Neural crest cell (in vitro differentiated cells): Measurements from ENCODE around the gene OR2T5. TPM values are rescaled to one million over a fixed set of nuclear protein-coding genes. Genes with fewer than 3 reads are reported as not detected.
"Not testable (repeated sequence)": the region's sequence is repeated elsewhere in the genome, so short reads cannot be mapped to it uniquely, and the experiment has no call there.

Experiments
- DNase-seq: peaks from one replicate; pipeline ENCODE4 v3.0.0; 2021; ENCODE audit warnings: low read depth, mixed read lengths, low spot score
- H3K27ac Mint-ChIP-seq: one replicate; pipeline ENCODE4 v1.8.0; 2021; ENCODE audit warnings: mild to moderate bottlenecking, mixed read lengths; ENCODE audit not compliant: unreplicated experiment
- H3K27me3 Mint-ChIP-seq: 2 replicates; pipeline ENCODE4 v1.8.0; 2021; ENCODE audit warnings: low read depth, mild to moderate bottlenecking, mixed read lengths
- H3K36me3 Mint-ChIP-seq: 2 replicates; pipeline ENCODE4 v1.8.0; 2021; ENCODE audit warnings: low read depth, mild to moderate bottlenecking, mixed read lengths
- H3K4me1 Mint-ChIP-seq: 2 replicates; pipeline ENCODE4 v1.8.0; 2021; ENCODE audit warnings: mixed read lengths
- H3K4me3 Mint-ChIP-seq: one replicate; pipeline ENCODE4 v1.8.0; 2021; ENCODE audit warnings: mild to moderate bottlenecking, mixed read lengths
- H3K9me3 Mint-ChIP-seq: 2 replicates; pipeline ENCODE4 v1.8.0; 2021; ENCODE audit warnings: mixed read lengths
- total RNA-seq: library from RNA; stranded (reverse); gene quantifications from 2 replicates; pipeline ENCODE4 v1.2.1, GENCODE V29; 2021
- TF ChIP-seq, protein P1 (sequence below): fragments of 200-600 bp; sonication (generic); conservative IDR thresholded peaks from 2 replicates; pipeline ENCODE4 v1.5.0; 2021; ENCODE audit warnings: antibody characterized with exemption, mild to moderate bottlenecking

Gene OR2T5
- total RNA-seq, 1 donor from 2014 or later, result not detected

DNA sequence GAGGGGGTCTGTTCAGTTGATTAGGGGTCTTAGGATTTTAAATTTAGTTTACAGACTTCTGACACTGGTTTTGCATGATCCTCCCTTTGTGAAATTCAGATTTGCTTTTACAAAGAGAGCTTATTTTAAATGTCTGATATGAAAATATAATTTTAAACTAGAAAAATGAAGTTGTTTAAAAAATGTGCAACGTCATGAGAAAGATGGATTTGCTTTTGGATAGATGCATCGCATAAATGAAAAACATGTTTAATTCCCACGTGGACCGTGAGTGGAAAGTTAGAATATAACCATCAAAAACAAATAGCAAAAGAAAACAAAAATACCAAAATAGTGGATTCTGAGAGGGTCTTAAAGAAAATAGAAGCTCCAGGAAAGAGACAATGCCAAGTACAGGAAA lies 17.2 kb upstream of the OR2T5 start:
- Mint-ChIP-seq H3K9me3 (peaks cover 12% of the 10 kb centered on the region), H3K4me3 (no peak overlapping the region), H3K27me3 (no peaks in the 10 kb centered on the region), H3K36me3 (peaks cover 2% of the 10 kb centered on the region), H3K4me1 (no peaks in the 10 kb centered on the region), H3K27ac (no peak overlapping the region)
- TF ChIP-seq, protein P1, sequence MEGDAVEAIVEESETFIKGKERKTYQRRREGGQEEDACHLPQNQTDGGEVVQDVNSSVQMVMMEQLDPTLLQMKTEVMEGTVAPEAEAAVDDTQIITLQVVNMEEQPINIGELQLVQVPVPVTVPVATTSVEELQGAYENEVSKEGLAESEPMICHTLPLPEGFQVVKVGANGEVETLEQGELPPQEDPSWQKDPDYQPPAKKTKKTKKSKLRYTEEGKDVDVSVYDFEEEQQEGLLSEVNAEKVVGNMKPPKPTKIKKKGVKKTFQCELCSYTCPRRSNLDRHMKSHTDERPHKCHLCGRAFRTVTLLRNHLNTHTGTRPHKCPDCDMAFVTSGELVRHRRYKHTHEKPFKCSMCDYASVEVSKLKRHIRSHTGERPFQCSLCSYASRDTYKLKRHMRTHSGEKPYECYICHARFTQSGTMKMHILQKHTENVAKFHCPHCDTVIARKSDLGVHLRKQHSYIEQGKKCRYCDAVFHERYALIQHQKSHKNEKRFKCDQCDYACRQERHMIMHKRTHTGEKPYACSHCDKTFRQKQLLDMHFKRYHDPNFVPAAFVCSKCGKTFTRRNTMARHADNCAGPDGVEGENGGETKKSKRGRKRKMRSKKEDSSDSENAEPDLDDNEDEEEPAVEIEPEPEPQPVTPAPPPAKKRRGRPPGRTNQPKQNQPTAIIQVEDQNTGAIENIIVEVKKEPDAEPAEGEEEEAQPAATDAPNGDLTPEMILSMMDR, result no peak
- no peak for DNase-seq

DNA sequence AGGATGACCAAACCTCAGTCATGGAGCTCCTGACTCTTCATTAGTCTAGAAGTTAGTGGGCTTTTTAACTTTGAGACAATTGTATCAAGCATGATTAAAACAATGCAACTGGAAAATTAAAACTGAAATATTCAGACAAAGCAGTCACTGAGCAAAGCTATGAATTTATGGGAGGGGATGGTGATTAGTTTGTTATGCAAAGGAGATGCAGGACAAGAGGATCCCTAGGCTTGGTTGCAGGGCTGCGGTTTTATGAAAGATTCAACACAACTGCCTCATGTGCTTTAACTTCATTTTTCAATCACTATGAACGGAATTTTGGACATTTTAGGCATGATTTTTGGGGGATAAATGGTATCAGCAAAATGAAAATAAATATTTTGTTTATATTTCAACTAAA lies 16.3 kb upstream of the OR2T5 start:
- H3K4me1 Mint-ChIP-seq, H3K9me3 Mint-ChIP-seq, H3K4me3 Mint-ChIP-seq, H3K27ac Mint-ChIP-seq, H3K27me3 Mint-ChIP-seq, H3K36me3 Mint-ChIP-seq, DNase-seq: not testable (repeated sequence)

DNA sequence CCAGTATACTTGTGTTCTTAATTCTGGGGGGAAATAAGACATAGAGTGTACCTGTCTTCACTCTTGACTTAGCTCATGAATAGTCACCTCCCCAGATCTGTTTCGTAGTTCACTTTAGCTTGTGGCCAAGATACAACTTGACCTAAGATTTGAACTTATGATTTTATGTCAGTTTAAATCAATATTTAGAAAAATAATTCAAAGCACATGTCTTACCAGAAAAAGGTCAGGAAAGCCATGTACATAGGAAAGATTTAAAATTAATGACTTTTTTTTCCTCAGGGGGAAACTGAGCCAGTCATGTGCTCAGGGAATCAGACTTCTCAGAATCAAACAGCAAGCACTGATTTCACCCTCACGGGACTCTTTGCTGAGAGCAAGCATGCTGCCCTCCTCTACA lies 15.3 kb upstream of the OR2T5 start, which contains the start of gene OR2T3:
TSS of gene OR2T3 (plus strand) at position 301 of the 400 bp plus-strand sequence. CDS start at position 301, 0 bp downstream.
- not testable (repeated sequence) for H3K36me3 Mint-ChIP-seq, H3K27me3 Mint-ChIP-seq, H3K9me3 Mint-ChIP-seq, H3K4me3 Mint-ChIP-seq, H3K27ac Mint-ChIP-seq, DNase-seq, H3K4me1 Mint-ChIP-seq

DNA sequence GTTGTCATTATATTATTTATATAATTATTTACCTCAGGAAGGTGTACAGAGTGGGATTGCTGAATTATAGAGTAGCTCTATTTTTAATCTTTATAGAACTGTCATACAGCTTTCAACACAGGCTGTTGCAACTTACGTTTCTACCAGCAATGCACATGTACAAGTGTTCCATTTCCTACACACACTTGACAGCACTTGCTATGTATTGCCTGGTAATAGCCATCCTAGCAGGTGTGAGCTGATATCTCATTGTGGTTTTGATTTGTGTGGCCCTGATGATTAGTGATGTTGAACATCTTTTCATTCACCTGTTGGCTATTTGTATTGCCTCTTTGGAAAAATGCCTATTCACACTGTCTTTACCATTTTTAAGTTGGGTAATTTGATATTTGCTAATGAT lies 12.7 kb upstream of the OR2T5 start:
- not testable (repeated sequence) for H3K36me3 Mint-ChIP-seq, H3K27ac Mint-ChIP-seq, H3K9me3 Mint-ChIP-seq, DNase-seq, H3K4me3 Mint-ChIP-seq, H3K27me3 Mint-ChIP-seq, H3K4me1 Mint-ChIP-seq

DNA sequence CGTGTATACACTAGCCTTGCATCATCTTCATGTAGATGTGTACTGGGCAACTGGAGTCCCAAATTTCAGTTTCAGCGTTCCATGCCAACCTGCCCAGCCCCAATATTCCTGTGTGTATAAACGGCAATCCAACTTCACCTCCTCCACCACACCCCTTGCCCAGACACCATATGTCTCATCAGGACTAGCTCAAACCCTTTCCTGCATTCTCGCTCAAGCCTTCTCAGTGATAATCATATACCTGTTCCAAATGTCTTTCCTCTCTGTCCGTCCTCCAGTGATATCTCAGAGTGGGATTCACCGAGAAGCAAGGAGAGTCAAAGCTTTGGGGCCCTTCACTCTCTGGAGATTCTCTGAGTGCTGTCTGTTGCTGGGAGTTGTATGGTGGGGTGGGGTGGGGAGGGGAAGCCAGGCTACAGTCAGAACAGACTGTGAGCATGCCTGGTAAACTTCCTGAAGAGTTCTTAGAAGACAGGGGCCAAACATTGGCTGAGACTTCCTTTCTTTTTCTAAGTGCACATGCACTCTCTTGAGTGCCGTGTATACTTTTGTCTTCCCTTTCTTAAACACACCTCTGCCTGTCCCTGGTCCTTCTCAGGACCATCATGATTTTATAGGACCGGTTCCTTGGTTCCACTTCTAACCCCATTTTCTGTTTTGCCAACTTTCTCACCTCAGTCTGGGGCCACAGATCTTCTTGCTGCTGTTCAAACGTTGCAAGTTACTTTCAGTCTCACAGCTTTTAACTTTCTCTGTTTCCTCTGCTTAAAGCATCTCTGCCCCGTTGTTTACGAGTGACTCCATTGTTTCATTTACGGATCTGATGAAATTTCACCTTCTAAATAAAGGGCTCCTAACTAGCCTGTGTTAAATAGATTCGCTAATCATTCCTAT lies 6.5 kb upstream of the OR2T5 start:
- H3K27me3 Mint-ChIP-seq, H3K36me3 Mint-ChIP-seq, H3K9me3 Mint-ChIP-seq, H3K27ac Mint-ChIP-seq, DNase-seq, H3K4me3 Mint-ChIP-seq, H3K4me1 Mint-ChIP-seq: not testable (repeated sequence)

DNA sequence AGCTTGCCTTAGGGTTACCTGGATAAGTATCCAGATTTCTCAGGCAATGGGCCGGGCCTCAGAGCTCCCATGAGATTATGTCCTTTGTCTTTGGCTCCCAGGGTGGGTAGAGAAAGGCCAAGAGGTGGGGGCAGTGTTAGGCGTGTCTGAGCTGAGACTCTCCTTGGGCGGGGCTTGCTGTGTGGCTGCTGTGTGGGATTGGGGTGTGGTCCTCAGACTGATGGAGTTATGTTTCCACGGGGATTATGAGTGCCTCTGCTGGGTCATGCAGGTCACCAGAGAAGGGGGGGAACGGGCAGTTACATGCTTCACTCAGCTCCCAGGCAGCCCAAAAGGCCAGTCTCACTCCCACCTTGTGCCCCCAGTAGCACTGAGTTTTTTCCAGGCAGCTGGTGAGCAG lies 8.3 kb downstream of the OR2T5 start:
- H3K9me3 Mint-ChIP-seq, H3K4me1 Mint-ChIP-seq, DNase-seq, H3K4me3 Mint-ChIP-seq, H3K27me3 Mint-ChIP-seq, H3K36me3 Mint-ChIP-seq, H3K27ac Mint-ChIP-seq: not testable (repeated sequence)

DNA sequence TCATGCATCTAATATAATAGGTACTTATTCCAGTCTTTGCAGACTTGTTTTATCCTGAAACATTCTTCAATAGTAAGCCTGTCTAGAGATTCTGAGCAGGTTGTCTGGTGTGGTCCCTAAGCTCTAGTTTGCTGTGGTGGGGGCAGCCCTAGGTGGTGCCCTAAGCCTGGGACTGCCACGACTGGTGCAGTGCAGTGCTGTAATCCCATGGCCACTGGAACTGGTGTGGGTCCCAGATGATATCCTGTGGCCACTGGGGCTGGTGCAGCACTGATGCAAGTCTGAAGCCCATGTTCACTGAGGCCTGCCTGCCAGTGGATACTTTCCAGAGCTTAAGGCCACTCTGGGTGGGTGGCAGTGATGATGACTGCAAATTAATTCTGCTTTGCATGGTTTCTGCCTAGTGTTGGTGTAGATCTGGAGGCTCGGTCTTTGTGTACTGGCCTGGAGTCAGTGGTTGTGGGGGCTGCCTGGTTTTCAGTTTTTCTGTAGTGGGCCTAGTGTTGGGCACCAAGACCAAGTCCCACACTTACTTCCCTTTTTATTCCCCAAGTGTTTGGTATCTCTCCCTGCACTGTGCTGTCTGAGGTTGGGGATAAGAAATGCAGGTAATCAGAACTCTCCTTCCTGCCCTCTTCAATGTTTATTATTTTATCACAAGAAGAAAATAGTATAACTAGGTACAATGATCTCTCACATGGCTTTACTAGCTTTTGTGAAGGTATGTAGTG lies 12.1 kb downstream of the OR2T5 start:
- H3K36me3 Mint-ChIP-seq, H3K27me3 Mint-ChIP-seq, H3K9me3 Mint-ChIP-seq, H3K27ac Mint-ChIP-seq, H3K4me3 Mint-ChIP-seq, H3K4me1 Mint-ChIP-seq, DNase-seq: not testable (repeated sequence)

DNA sequence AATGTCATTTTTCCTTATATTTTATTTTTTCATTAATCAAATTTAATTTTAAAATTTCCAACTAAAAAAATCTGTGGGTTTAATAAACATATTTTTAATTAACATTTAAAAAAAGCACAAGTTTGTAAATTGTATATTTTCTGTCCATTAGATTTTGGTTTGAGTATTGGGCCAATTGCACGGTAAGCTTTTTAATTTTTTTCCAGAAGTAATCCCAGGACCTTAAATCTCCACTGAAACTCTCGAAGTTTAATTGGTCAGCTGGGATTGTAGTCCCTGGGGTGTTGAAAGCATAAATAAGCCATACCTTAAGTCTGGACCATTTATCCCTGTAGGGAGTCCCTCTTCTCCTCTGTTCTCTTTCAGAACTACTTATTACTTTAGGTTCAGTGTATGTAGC lies 19.4 kb downstream of the OR2T5 start, which contains the start of gene OR2G6:
TSS of gene OR2G6 (plus strand) at position 301 of the 400 bp plus-strand sequence. CDS start 13,574 bp downstream, outside the sequence.
- H3K36me3 Mint-ChIP-seq, DNase-seq, H3K9me3 Mint-ChIP-seq, H3K4me3 Mint-ChIP-seq, H3K27me3 Mint-ChIP-seq, H3K4me1 Mint-ChIP-seq, H3K27ac Mint-ChIP-seq: not testable (repeated sequence)

DNA sequence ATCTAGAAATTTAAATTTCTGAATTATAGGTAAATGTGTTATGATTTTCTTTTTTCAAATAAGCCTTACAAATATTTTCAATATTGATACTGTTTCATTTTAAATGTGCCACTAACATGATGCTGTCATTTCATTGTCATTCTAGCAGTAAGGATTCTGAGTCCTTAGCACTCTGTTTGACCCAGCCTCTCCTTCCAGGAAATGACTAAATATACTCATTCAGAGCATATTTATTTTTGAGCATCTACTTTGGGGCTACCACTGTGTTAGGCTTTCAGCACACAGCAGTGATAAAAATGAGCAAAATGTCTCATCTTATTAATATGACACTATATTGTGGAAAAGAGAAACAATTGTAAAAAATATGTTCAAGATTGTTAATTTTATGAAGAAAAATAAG lies 21.8 kb downstream of the OR2T5 start:
- H3K9me3 Mint-ChIP-seq, H3K36me3 Mint-ChIP-seq, H3K27ac Mint-ChIP-seq, DNase-seq, H3K27me3 Mint-ChIP-seq, H3K4me1 Mint-ChIP-seq, H3K4me3 Mint-ChIP-seq: not testable (repeated sequence)
